KBM-7 (cell line): Measurements from ENCODE around the gene GTF3A.
A peak's percentile ranks its signal among the peaks of the same experiment; 100 is the strongest.

Experiments used
- DNase-seq: peaks from one replicate; pipeline ENCODE4 v3.0.0-alpha.2; 2015
- in situ Hi-C: fragments of 300-500 bp; cut with MboI; formaldehyde crosslinking; loops from 2 replicates; pipeline ENCODE4 v1.14.3; 2020; ENCODE audit warnings: low sequenced_read_pairs, low pct_unique_long_range_greater_than_20kb, mixed read lengths

GTF3A gene

GRCh38 chr13:27403203-27403678 is 21.2 kb upstream of the GTF3A start:
- in situ Hi-C loops, result no loop called here
- no peak for DNase-seq

GRCh38 chr13:27403727-27404385 is 20.6 kb upstream of the GTF3A start:
- no peak for DNase-seq
- in situ Hi-C loops, result no loop called here

GRCh38 chr13:27404680-27405079 is 19.7 kb upstream of the GTF3A start:
- in situ Hi-C loops, result no loop called here
- no peak for DNase-seq

- no peak for DNase-seq
- in situ Hi-C loops, result no loop called here
Measured at GRCh38 chr13:27405546-27406134, 18.8 kb upstream of the GTF3A start.

GRCh38 chr13:27406178-27406939 is 18.1 kb upstream of the GTF3A start:
- in situ Hi-C loops, result no loop called here
- DNase-seq, result peak; percentile 53

- in situ Hi-C loops, result no loop called here
- DNase-seq, result no peak
Measured at GRCh38 chr13:27408074-27408473, 16.3 kb upstream of the GTF3A start.

GRCh38 chr13:27409013-27409412 is 15.4 kb upstream of the GTF3A start:
- in situ Hi-C loops, result no loop called here
- DNase-seq, result no peak

- in situ Hi-C loops, result no loop called here
- no peak for DNase-seq
Measured at GRCh38 chr13:27411341-27411740, 13.1 kb upstream of the GTF3A start.

- no peak for DNase-seq
- in situ Hi-C loops, result no loop called here
Measured at GRCh38 chr13:27415116-27415515, 9.3 kb upstream of the GTF3A start.

GRCh38 chr13:27419328-27419727 is 5.1 kb upstream of the GTF3A start:
- DNase-seq, result no peak
- in situ Hi-C loops, result no loop called here

GRCh38 chr13:27421101-27421871 is 3.1 kb upstream of the GTF3A start:
- in situ Hi-C loops, result no loop called here

GRCh38 chr13:27423333-27423732 is 1.1 kb upstream of the GTF3A start:
- in situ Hi-C loops, result no loop called here
- DNase-seq, result no peak

More at GRCh38 chr13:27421101-27421871, 3.1 kb upstream of the GTF3A start:
- DNase-seq, result no peak

- no peak for DNase-seq
- in situ Hi-C loops, result no loop called here
Measured at GRCh38 chr13:27425158-27425917, 919 bp downstream of the GTF3A start.

- in situ Hi-C loops, result no loop called here
- DNase-seq, result peak; percentile 92
Measured at GRCh38 chr13:27425918-27426630, 1.7 kb downstream of the GTF3A start.

GRCh38 chr13:27427641-27428040 is 3.2 kb downstream of the GTF3A start:
- in situ Hi-C loops, result no loop called here
- no peak for DNase-seq

GRCh38 chr13:27428160-27428559 is 3.7 kb downstream of the GTF3A start:
- DNase-seq, result no peak
- in situ Hi-C loops, result no loop called here

GRCh38 chr13:27432180-27432579 is 7.8 kb downstream of the GTF3A start:
- in situ Hi-C loops, result no loop called here
- no peak for DNase-seq

GRCh38 chr13:27432611-27433210 is 8.3 kb downstream of the GTF3A start:
- DNase-seq, result no peak
- in situ Hi-C loops, result no loop called here
